NB4 (cell line): ENCODE results near the gene OR3A1.

Experiments
- CTCF ChIP-seq: IDR thresholded peaks from one replicate; pipeline ENCODE4 v1.5.1; 2012; ENCODE audit warnings: low read depth, low read length
- MAX ChIP-seq: IDR thresholded peaks from 2 replicates; pipeline ENCODE4 v1.6.1; 2011; ENCODE audit warnings: low read depth, low read length
- POLR2A ChIP-seq: IDR thresholded peaks from 2 replicates; pipeline ENCODE4 v1.6.1; 2011; ENCODE audit warnings: mild to moderate bottlenecking; ENCODE audit not compliant: insufficient read length; ENCODE audit errors: extremely low read depth

GRCh38 chr17:3298260-3298659 lies at the start of gene OR3A1:
- no peak for TF ChIP-seq CTCF
- no peak for TF ChIP-seq POLR2A
- TF ChIP-seq MAX: no peak
